ENCODE measurements around the gene TMEM106C. TPM values are rescaled to one million over a fixed set of nuclear protein-coding genes. Genes with fewer than 3 reads are reported as not detected.

Gene TMEM106C
- total RNA-seq, 4 donors from 2014 or later: 26.9 to 69.7 (median 49.5) TPM

Other genes with a start within 250 kb of the TMEM106C start
- 1 to 10 TPM in 1 of 4 donors, under 1 TPM in 2, not detected in 1; 0.30 to 1.2 (median 0.42) TPM for gene ENDOU, start 238.1 kb upstream of the TMEM106C start, total RNA-seq
- 100 to 1,000 TPM in 1 of 4 donors, 10 to 100 TPM in 3; 47.3 to 109 (median 83.6) TPM for gene RAPGEF3, start 204.7 kb upstream of the TMEM106C start, total RNA-seq
- 10 to 100 TPM; 24.6 to 37.9 (median 33.8) TPM for gene SLC48A1, start 190.4 kb upstream of the TMEM106C start, total RNA-seq
- 100 to 1,000 TPM in 2 of 4 donors, 10 to 100 TPM in 2; 90.4 to 186 (median 98.4) TPM for gene HDAC7, start 143.7 kb upstream of the TMEM106C start, total RNA-seq
- 1 to 10 TPM in 2 of 4 donors, under 1 TPM in 2; 0.78 to 6.6 (median 1.1) TPM for gene VDR, start 58.6 kb upstream of the TMEM106C start, total RNA-seq
- gene COL2A1, start 40.9 kb downstream of the TMEM106C start, total RNA-seq: not detected
- gene SENP1, start 142.5 kb downstream of the TMEM106C start, total RNA-seq: 10 to 100 TPM; 14.7 to 40.0 (median 21.1) TPM
- gene PFKM, start 155.8 kb downstream of the TMEM106C start, total RNA-seq: 10 to 100 TPM; 37.5 to 51.1 (median 47.4) TPM
- gene ASB8, start 193.9 kb downstream of the TMEM106C start, total RNA-seq: 10 to 100 TPM; 25.1 to 40.2 (median 28.2) TPM
- gene CCDC184, start 220.0 kb downstream of the TMEM106C start, total RNA-seq: 1 to 10 TPM; 2.1 to 4.3 (median 2.9) TPM
- gene OR10AD1, start 239.7 kb downstream of the TMEM106C start, total RNA-seq: not detected

Data from tibial nerve (tissue), 4 donors.